A549 (cell line): Measurements from ENCODE around the gene DCLK2. TPM values are rescaled to one million over a fixed set of nuclear protein-coding genes. Genes with fewer than 3 reads are reported as not detected.

Experiments
- ATAC-seq, 2 experiments: fragments of 200-7000 bp in 1 of 2; fragments of >200 bp in 1 of 2; cut with Nextera tagmentation in 1 of 2; cut with Tn5 transposase in 1 of 2; 3 replicates each; pipeline versions ENCODE4 v1.8.0 to v1.9.1; 2018 to 2020; ENCODE audit warnings: mild to moderate bottlenecking in 1 of 2, moderate library complexity in 1 of 2
- CTCF ChIA-PET: fragments of 300-600 bp; sonication (Branson Sonifier 250); formaldehyde crosslinking; extraction: SDS; loops from one replicate; lab custom pipeline; 2021; ENCODE audit warnings: antibody characterized with exemption, inconsistent platforms; lab: Yijun Ruan, JAX
- POLR2A ChIA-PET: fragments of 350-600 bp; formaldehyde crosslinking; extraction: SDS; loops from one replicate; lab custom pipeline; 2021; ENCODE audit warnings: antibody characterized with exemption, inconsistent platforms; lab: Yijun Ruan, JAX
- DNase-seq, 2 experiments: peaks; one replicate each; pipeline versions ENCODE4 v3.0.0 to v3.0.0-alpha.2; 2011 to 2016; ENCODE audit warnings: low read depth in 1 of 2, low spot score in 1 of 2
- FAIRE-seq: peaks from 2 replicates; lab custom pipeline; 2011; peaks lifted over from hg19 to GRCh38; lab: Jason Lieb, UNC
- H3K27ac ChIP-seq, 2 experiments: fragments of >200 bp; sonication (Bioruptor Twin); formaldehyde crosslinking; 3 replicates each; pipeline ENCODE4 v1.5.1; 2016 to 2017
- H3K4me1 ChIP-seq: fragments of >200 bp; sonication (Bioruptor Twin); formaldehyde crosslinking; 3 replicates; pipeline ENCODE4 v1.6.1; 2016
- H3K4me2 ChIP-seq: fragments of >200 bp; sonication (Bioruptor Twin); formaldehyde crosslinking; 3 replicates; pipeline ENCODE4 v1.6.1; 2016
- H3K4me3 ChIP-seq: fragments of >200 bp; sonication (Bioruptor Twin); formaldehyde crosslinking; 3 replicates; pipeline ENCODE4 v1.5.1; 2016
- H3K9me3 ChIP-seq: fragments of >200 bp; sonication (Bioruptor Twin); formaldehyde crosslinking; 3 replicates; pipeline ENCODE4 v1.6.1; 2016
- GATA3 ChIP-seq: IDR thresholded peaks from 2 replicates; pipeline ENCODE4 v1.6.1; 2012; ENCODE audit warnings: borderline replicate concordance
- HEYL ChIP-seq: fragments of 250-450 bp; sonication (Bioruptor Pico); IDR thresholded peaks from 2 replicates; pipeline ENCODE4 v1.8.0; 2021; ENCODE audit warnings: mild to moderate bottlenecking, moderate library complexity
- HOXB5 ChIP-seq: fragments of 250-450 bp; sonication (Bioruptor Pico); IDR thresholded peaks from 2 replicates; pipeline ENCODE4 v1.5.0; 2020; ENCODE audit warnings: mild to moderate bottlenecking, moderate library complexity
- KDM1A ChIP-seq: fragments of 200-600 bp; sonication (generic); IDR thresholded peaks from 2 replicates; pipeline ENCODE4 v1.6.1; 2016; ENCODE audit warnings: low read depth, mild to moderate bottlenecking
- NR3C1 ChIP-seq: fragments of >200 bp; sonication (Bioruptor Twin); formaldehyde crosslinking; IDR thresholded peaks from 3 replicates; pipeline ENCODE4 v1.6.1; 2017
- PHF8 ChIP-seq: fragments of 200-600 bp; sonication (generic); IDR thresholded peaks from 2 replicates; pipeline ENCODE4 v1.6.1; 2016; ENCODE audit warnings: low read depth, mild to moderate bottlenecking, antibody characterized with exemption, moderate library complexity, borderline replicate concordance
- RAD21 ChIP-seq, 2 experiments: fragments of >200 bp in 1 of 2; sonication (Bioruptor Twin) in 1 of 2; formaldehyde crosslinking in 1 of 2; IDR thresholded peaks in 1 of 2; conservative IDR thresholded peaks in 1 of 2; 2 replicates in 1 of 2; 3 replicates in 1 of 2; pipeline ENCODE4 v1.6.1; 2012 to 2018; ENCODE audit warnings: inconsistent platforms in 1 of 2
- RARB ChIP-seq: fragments of 250-450 bp; sonication (Bioruptor Pico); IDR thresholded peaks from 2 replicates; pipeline ENCODE4 v1.8.0; 2021; ENCODE audit warnings: mild to moderate bottlenecking, moderate library complexity
- RCOR1 ChIP-seq: fragments of 150-350 bp; IDR thresholded peaks from 2 replicates; pipeline ENCODE4 v1.6.1; 2014; ENCODE audit warnings: antibody characterized with exemption, low read length, low read depth
- SMC3 ChIP-seq: fragments of >200 bp; sonication (Bioruptor Twin); formaldehyde crosslinking; IDR thresholded peaks from 3 replicates; pipeline ENCODE4 v1.6.1; 2018; ENCODE audit warnings: inconsistent platforms
- SREBF2 ChIP-seq: fragments of 450-650 bp; IDR thresholded peaks from 2 replicates; pipeline ENCODE4 v1.6.1; 2014; ENCODE audit warnings: mild to moderate bottlenecking, moderate library complexity
- TP53 ChIP-seq: fragments of 250-450 bp; sonication (Bioruptor Pico); IDR thresholded peaks from 2 replicates; pipeline ENCODE4 v1.5.0; 2021; ENCODE audit warnings: mild to moderate bottlenecking, moderate library complexity
- ZC3H11A ChIP-seq: fragments of 450-650 bp; IDR thresholded peaks from 2 replicates; pipeline ENCODE4 v1.6.1; 2014; ENCODE audit warnings: antibody characterized with exemption, mild to moderate bottlenecking
- ZFP36 ChIP-seq: fragments of 450-650 bp; IDR thresholded peaks from 2 replicates; pipeline ENCODE4 v1.6.1; 2014; ENCODE audit warnings: borderline replicate concordance; ENCODE audit not compliant: partially characterized antibody
- WGBS: methylation state at CpG from one replicate; pipeline ENCODE4 v1.1.6; 2017; ENCODE audit errors: missing lambda C conversion rate; 5-methylcytosine and 5-hydroxymethylcytosine counted together
- polyA plus RNA-seq, 4 experiments: library from polyadenylated mRNA; depleted of rRNA in 3 of 4; stranded (reverse); fragments of >200 nt; fragmentation: RNase III in 1 of 4; extraction: RNeasy Plus Mini Kit Qiagen cat#74134 plus additional on column Dnase treatment in 1 of 4; gene quantifications; 2 replicates in 3 of 4; 3 replicates in 1 of 4; pipeline ENCODE4 v1.2.3, GENCODE V29; 2011 to 2017
- TF ChIP-seq, protein P1 (sequence below): fragments of >200 bp; sonication (Bioruptor Twin); formaldehyde crosslinking; IDR thresholded peaks from 3 replicates; pipeline ENCODE4 v1.5.1; 2016
- TF ChIP-seq, protein P2 (sequence below): IDR thresholded peaks from 2 replicates; pipeline ENCODE4 v1.6.1; 2012; ENCODE audit warnings: low read depth, borderline replicate concordance
- TF ChIP-seq, protein P3 (sequence below): fragments of 150-350 bp; IDR thresholded peaks from 2 replicates; pipeline ENCODE4 v1.6.1; 2014; ENCODE audit warnings: low read depth, mild to moderate bottlenecking, low read length
- TF ChIP-seq, protein P4 (sequence below): fragments of 250-450 bp; sonication (Bioruptor Pico); IDR thresholded peaks from 2 replicates; pipeline ENCODE4 v1.5.0; 2020; ENCODE audit warnings: low read depth, mild to moderate bottlenecking, moderate library complexity
- TF ChIP-seq, protein P5 (sequence below): IDR thresholded peaks from 2 replicates; pipeline ENCODE4 v1.6.1; 2012
- TF ChIP-seq, protein P6 (sequence below): fragments of >200 bp; sonication (Bioruptor Twin); formaldehyde crosslinking; IDR thresholded peaks from 2 replicates; pipeline ENCODE4 v1.6.1; 2016

The DCLK2 gene
- polyA plus RNA-seq, 2 of the 4 experiments (the other 2 are of a cell fraction): 8.1 to 11.6 TPM

DNA sequence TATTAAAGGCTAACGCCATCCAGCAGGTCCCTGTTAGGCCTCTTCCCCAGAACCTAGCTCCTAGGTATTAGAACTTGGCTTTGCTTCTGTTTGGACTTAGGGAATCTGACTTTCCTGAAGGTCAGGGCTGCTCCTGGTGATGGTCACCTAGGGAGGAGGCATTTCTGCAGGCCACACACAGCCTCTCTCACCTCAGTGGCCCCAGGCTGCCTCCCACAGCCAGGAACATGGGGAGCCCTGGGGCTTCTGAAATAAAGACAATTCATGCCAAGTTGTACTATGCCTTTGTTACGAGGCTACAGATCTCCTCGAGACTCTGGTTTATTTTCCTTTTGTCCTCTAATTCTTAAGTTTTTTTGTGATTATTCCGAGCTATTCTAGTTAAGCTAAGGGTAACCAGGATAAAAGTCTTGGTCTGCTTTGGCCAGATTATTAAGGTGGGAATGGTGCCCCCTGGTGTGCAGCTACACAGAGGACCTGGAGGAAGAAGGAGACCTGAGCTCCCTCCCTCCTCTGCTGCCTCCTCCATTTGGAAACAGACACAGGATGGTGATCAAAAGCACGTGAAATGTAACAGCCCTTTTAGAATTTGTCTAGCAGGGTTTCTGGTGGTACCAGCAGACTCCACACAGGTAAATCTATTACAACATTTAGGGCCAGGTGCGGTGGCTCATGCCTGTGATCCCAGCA is 131.0 kb downstream of the DCLK2 start:
- ChIA-PET POLR2A (interaction anchor here (1.0 kb wide), 1 partner anchor 131 kb away, joined by 5 read pairs; the partner anchor contains the start of gene DCLK2), CTCF (interaction anchor here (0.7 to 5.0 kb wide), 25 partner anchors 8 to 258 kb away, joined by 3 to 29 read pairs (median 4); partner anchors contain the start of gene DCLK2)
- ATAC-seq (peak; percentile 77 to 91), FAIRE-seq (no peak), DNase-seq (peak; percentile 52 to 69)
- peak overlapping the region in 1 of 2 experiments; percentile 29; a peak in 2 of 6 replicates for H3K27ac ChIP-seq
- 79% methylated on average over 6 of the region's 6 CpGs for WGBS
- H3K9me3 ChIP-seq: no peaks in the 10 kb centered on the region
- H3K4me1 ChIP-seq: peaks cover 45% of the 10 kb centered on the region
- no peak overlapping the region for H3K4me3 ChIP-seq
- no peak overlapping the region for H3K4me2 ChIP-seq
- peak; percentile 62 for TF ChIP-seq SMC3
- TF ChIP-seq RAD21 (conservative IDR thresholded peaks at IDR 0.05 in 1 of 2, IDR thresholded peaks at IDR 0.05 in 1 of 2): peak; percentile 62 to 65
- TF ChIP-seq, protein P1, sequence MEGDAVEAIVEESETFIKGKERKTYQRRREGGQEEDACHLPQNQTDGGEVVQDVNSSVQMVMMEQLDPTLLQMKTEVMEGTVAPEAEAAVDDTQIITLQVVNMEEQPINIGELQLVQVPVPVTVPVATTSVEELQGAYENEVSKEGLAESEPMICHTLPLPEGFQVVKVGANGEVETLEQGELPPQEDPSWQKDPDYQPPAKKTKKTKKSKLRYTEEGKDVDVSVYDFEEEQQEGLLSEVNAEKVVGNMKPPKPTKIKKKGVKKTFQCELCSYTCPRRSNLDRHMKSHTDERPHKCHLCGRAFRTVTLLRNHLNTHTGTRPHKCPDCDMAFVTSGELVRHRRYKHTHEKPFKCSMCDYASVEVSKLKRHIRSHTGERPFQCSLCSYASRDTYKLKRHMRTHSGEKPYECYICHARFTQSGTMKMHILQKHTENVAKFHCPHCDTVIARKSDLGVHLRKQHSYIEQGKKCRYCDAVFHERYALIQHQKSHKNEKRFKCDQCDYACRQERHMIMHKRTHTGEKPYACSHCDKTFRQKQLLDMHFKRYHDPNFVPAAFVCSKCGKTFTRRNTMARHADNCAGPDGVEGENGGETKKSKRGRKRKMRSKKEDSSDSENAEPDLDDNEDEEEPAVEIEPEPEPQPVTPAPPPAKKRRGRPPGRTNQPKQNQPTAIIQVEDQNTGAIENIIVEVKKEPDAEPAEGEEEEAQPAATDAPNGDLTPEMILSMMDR: peak; percentile 49
- no peak for TF ChIP-seq ZC3H11A
- no peak for TF ChIP-seq KDM1A

DNA sequence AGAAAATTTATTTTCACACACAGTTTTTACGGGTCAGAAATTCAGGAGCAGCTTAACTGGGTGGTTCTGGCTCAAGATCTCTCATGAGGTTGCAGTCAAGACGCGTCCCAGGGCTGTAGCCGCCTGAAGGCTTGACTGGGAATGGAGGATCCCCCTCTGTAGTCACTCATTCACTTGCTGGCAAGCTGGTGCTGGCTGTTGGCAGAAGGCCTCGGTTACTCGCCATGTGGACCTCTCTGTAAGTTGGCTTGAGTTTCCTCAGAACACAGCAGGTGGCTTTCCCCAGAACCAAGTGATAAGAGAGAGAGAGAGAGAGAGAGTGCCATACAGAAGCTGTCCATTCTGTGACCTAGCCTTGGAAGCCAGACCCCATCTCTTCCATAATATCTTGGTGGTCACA is 132.8 kb downstream of the DCLK2 start:
- no peak for DNase-seq
- TF ChIP-seq, protein P2, sequence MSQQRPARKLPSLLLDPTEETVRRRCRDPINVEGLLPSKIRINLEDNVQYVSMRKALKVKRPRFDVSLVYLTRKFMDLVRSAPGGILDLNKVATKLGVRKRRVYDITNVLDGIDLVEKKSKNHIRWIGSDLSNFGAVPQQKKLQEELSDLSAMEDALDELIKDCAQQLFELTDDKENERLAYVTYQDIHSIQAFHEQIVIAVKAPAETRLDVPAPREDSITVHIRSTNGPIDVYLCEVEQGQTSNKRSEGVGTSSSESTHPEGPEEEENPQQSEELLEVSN: no peak
- TF ChIP-seq HEYL: no peak
- TF ChIP-seq SMC3: no peak
- WGBS: 82% methylated on average over 6 of the region's 6 CpGs
- H3K9me3 ChIP-seq: no peaks in the 10 kb centered on the region
- ATAC-seq: no peak
- peaks cover 49% of the 10 kb centered on the region for H3K4me1 ChIP-seq
- H3K4me3 ChIP-seq: no peak overlapping the region
- ChIA-PET POLR2A (no interaction called here), CTCF (interaction anchor here (0.7 to 1.9 kb wide), 6 partner anchors 50 to 212 kb away, joined by 3 to 5 read pairs (median 3); partner anchors contain the start of gene DCLK2)
- FAIRE-seq: no peak
- no peak overlapping the region for H3K4me2 ChIP-seq
- H3K27ac ChIP-seq: peak overlapping the region in 1 of 2 experiments; percentile 51; a peak in 2 of 6 replicates

DNA sequence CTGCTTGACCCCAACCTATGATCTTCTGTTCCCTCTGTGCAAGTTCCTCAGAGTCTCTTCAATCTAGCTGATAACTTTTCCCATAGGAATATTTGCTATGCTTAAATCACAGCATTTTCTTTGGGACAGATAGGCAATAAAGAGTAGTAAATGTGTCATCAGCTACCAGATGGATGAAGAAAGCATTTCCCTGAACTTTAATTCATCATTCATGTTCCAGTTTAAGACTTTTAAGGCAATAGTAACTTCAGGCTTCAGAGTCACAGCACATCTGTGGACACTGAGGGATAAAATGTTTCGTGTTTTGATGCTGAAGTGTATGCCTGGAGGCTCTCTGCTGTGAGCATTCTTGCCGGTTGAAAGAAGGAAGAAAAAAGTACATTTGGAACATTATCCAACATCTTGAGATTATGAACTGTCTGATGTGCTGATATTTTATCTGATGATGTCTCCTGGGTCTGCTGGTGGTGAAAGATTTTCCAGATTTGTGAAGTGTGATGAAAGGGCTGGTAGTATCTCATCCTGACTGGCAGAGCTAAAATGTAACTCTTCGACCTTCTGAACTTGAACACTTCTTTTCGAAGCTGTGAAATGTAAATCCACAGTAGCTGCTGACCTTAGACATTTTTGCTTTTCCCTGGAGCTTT is 133.7 kb downstream of the DCLK2 start:
- ATAC-seq (no peak), DNase-seq (no peak), FAIRE-seq (no peak)
- TF ChIP-seq GATA3 (no peak), TP53 (no peak), SMC3 (no peak), NR3C1 (no peak), RAD21 (conservative IDR thresholded peaks at IDR 0.05 in 1 of 2, IDR thresholded peaks at IDR 0.05 in 1 of 2) (no peak)
- TF ChIP-seq, protein P3, sequence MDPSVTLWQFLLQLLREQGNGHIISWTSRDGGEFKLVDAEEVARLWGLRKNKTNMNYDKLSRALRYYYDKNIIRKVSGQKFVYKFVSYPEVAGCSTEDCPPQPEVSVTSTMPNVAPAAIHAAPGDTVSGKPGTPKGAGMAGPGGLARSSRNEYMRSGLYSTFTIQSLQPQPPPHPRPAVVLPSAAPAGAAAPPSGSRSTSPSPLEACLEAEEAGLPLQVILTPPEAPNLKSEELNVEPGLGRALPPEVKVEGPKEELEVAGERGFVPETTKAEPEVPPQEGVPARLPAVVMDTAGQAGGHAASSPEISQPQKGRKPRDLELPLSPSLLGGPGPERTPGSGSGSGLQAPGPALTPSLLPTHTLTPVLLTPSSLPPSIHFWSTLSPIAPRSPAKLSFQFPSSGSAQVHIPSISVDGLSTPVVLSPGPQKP: no peak
- WGBS: 73% methylated on average over 4 of the region's 4 CpGs
- ChIA-PET CTCF (interaction anchor here (1.1 to 1.9 kb wide), 3 partner anchors 51 to 213 kb away, joined by 3 to 5 read pairs (median 3); partner anchors contain the start of gene DCLK2), POLR2A (no interaction called here)
- Histone ChIP-seq H3K4me1 (peaks cover 54% of the 10 kb centered on the region), H3K27ac (peak overlapping the region in 1 of 2 experiments; percentile 51; a peak in 2 of 6 replicates), H3K9me3 (no peaks in the 10 kb centered on the region), H3K4me2 (peak overlapping the region; percentile 14; the same call in 1 of the 3 replicates), H3K4me3 (no peak overlapping the region)

DNA sequence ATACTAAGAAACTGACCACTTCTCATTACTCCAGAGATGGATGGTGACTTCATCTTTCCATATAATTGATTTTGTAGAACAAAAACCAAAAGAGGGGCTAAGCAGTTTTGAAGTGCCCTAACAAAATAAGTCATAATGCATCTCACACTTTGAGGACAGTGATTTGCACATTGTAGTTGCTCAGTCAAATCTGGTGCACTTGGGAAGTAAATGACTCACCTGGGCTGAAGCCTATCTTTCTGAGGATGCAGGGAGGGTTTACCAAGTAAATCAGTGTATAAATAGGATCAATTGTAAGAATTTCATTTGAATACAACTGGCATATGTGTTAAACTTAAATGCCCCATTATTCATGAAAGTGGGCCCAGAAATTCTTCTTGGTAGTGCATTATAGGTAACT is 134.2 kb downstream of the DCLK2 start:
- H3K4me2 ChIP-seq: no peak overlapping the region
- POLR2A ChIA-PET: no interaction called here
- no peaks in the 10 kb centered on the region for H3K9me3 ChIP-seq
- CTCF ChIA-PET: no interaction called here
- FAIRE-seq (no peak), DNase-seq (no peak), ATAC-seq (no peak)
- no peak overlapping the region for H3K4me3 ChIP-seq
- H3K4me1 ChIP-seq: peaks cover 59% of the 10 kb centered on the region
- peak overlapping the region in 1 of 2 experiments; percentile 51; a peak in 1 of 6 replicates for H3K27ac ChIP-seq
- TF ChIP-seq SMC3: no peak
- TF ChIP-seq PHF8: no peak
- TF ChIP-seq, protein P4, sequence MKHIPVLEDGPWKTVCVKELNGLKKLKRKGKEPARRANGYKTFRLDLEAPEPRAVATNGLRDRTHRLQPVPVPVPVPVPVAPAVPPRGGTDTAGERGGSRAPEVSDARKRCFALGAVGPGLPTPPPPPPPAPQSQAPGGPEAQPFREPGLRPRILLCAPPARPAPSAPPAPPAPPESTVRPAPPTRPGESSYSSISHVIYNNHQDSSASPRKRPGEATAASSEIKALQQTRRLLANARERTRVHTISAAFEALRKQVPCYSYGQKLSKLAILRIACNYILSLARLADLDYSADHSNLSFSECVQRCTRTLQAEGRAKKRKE (CRISPR knock-in tag): no peak
- TF ChIP-seq, protein P5, sequence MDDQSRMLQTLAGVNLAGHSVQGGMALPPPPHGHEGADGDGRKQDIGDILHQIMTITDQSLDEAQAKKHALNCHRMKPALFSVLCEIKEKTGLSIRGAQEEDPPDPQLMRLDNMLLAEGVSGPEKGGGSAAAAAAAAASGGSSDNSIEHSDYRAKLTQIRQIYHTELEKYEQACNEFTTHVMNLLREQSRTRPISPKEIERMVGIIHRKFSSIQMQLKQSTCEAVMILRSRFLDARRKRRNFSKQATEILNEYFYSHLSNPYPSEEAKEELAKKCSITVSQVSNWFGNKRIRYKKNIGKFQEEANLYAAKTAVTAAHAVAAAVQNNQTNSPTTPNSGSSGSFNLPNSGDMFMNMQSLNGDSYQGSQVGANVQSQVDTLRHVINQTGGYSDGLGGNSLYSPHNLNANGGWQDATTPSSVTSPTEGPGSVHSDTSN: no peak
- no peak for TF ChIP-seq ZFP36
- no peak for TF ChIP-seq SREBF2
- no peak for TF ChIP-seq NR3C1
- TF ChIP-seq KDM1A: no peak
- TF ChIP-seq, protein P6, sequence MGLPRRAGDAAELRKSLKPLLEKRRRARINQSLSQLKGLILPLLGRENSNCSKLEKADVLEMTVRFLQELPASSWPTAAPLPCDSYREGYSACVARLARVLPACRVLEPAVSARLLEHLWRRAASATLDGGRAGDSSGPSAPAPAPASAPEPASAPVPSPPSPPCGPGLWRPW: no peak
- TF ChIP-seq, protein P2: no peak
- TF ChIP-seq HOXB5 (CRISPR knock-in tag): no peak
- no peak for TF ChIP-seq RARB
- TF ChIP-seq RCOR1: no peak
